ENCODE results near the gene ZGRF1.
"Not testable (repeated sequence)": the region's sequence is repeated elsewhere in the genome, so short reads cannot be mapped to it uniquely, and the experiment has no call there.

Gene ZGRF1

DNA sequence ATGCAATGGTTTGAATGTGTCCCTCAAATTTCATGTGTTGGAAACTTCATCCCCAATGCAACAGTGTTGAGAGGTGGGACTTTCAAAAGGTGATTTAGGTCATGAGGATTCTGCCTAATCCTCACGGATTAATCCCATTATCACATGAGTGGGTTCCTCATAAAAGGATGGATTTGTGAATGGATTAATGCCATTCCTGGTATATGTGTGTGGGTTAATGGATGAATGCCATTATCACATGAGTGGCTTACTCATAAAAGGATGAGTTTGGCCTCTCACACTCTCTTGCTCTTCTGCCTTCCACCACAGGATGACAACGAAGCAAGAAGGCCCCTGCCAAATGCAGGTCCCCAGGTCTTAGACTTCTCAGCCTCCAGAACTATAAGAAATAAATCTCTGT lies 90.2 kb downstream of the ZGRF1 start:
- peaks cover 4% of the 10 kb centered on the region; the same call in 1 of the 2 replicates for H3K36me3 ChIP-seq (ENCODE audit: insufficient read depth, low read depth, low read length)
- H3K4me1 ChIP-seq (ENCODE audit: insufficient read depth, low read length) = no peaks in the 10 kb centered on the region
- no peak overlapping the region for H3K4me3 ChIP-seq (ENCODE audit: low read length)
- no peaks in the 10 kb centered on the region for H3K9me3 ChIP-seq (ENCODE audit: insufficient read depth, low read depth, low read length)
- H3K9ac ChIP-seq (ENCODE audit: low read depth, low read length) = no peak overlapping the region
- no peak overlapping the region for H3K27ac ChIP-seq (ENCODE audit: low read length)
- no peaks in the 10 kb centered on the region for H3K27me3 ChIP-seq (ENCODE audit: insufficient read depth, low read length)

DNA sequence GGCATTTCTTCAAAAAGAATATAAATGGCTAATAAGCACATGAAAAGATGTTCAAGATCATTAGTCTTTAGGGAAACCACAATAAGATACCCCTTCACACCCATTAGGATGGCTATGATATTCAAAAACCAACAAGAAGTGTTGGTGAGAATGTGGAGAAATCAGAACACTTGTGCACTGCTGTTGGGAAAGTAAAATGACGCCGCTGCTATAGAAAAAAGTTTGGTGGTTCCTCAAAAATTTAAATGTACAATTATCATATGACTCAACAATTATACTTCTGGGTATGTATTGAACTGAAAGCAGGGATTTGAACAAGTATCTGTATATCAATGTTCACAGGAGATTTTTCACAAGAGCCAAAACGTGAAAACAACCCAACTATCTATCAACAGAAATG lies 91.4 kb downstream of the ZGRF1 start:
- Histone ChIP-seq H3K9me3 (ENCODE audit: insufficient read depth, low read depth, low read length) (no peaks in the 10 kb centered on the region), H3K4me1 (ENCODE audit: insufficient read depth, low read length) (no peaks in the 10 kb centered on the region), H3K4me3 (ENCODE audit: low read length) (no peak overlapping the region), H3K9ac (ENCODE audit: low read depth, low read length) (no peak overlapping the region), H3K36me3 (ENCODE audit: insufficient read depth, low read depth, low read length) (peaks cover 4% of the 10 kb centered on the region; the same call in 1 of the 2 replicates), H3K27me3 (ENCODE audit: insufficient read depth, low read length) (no peaks in the 10 kb centered on the region), H3K27ac (ENCODE audit: low read length) (no peak overlapping the region)

DNA sequence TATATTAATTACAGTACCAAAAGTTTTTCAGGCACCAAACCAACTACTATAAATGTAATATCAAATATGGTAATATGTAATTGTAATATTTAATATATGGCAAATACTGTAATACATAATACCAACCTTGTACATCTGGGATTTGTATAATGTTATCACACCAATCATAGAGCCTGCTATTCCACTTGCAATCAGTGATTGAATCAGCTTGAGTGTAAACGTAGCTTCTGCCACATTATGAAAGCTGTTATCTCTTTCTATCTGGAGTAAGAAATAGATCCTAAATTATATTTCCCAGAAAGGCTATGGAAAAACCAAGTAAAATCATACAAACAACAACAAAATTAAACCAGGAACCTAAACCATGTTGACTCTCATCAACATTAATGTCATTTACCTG lies 96.0 kb downstream of the ZGRF1 start:
- Histone ChIP-seq H3K9ac (ENCODE audit: low read depth, low read length) (no peak overlapping the region), H3K4me1 (ENCODE audit: insufficient read depth, low read length) (no peaks in the 10 kb centered on the region), H3K9me3 (ENCODE audit: insufficient read depth, low read depth, low read length) (no peaks in the 10 kb centered on the region), H3K36me3 (ENCODE audit: insufficient read depth, low read depth, low read length) (0 out of 2 replicates have a peak, but pooled peaks cover 4% of the 10 kb centered on the region), H3K27ac (ENCODE audit: low read length) (no peak overlapping the region), H3K27me3 (ENCODE audit: insufficient read depth, low read length) (no peaks in the 10 kb centered on the region), H3K4me3 (ENCODE audit: low read length) (no peak overlapping the region)

DNA sequence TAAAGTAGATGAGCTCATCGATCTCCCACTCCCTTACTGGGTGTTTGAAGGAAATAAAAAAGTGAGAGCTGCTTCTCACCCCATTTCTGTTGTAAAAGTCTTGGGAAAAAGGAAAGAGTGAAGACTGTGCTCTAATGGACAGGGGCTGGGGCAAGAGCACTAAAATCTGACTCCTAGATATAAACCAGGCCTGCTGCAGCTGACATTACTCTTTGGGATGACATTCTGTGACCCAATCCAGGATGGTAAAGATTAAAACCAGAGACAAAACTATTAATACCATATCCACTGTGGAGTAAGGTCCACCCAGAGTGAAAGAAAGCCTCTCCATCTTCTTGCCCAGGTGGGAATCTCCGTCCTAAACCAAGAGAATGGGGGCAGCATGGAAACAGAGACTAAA lies 100.6 kb downstream of the ZGRF1 start:
- H3K9ac ChIP-seq (ENCODE audit: low read depth, low read length) = no peak overlapping the region
- no peaks in the 10 kb centered on the region for H3K27me3 ChIP-seq (ENCODE audit: insufficient read depth, low read length)
- H3K27ac ChIP-seq (ENCODE audit: low read length) = no peak overlapping the region
- no peaks in the 10 kb centered on the region for H3K4me1 ChIP-seq (ENCODE audit: insufficient read depth, low read length)
- H3K36me3 ChIP-seq (ENCODE audit: insufficient read depth, low read depth, low read length) = 0 out of 2 replicates have a peak, but pooled peaks cover 4% of the 10 kb centered on the region
- H3K4me3 ChIP-seq (ENCODE audit: low read length) = no peak overlapping the region
- no peaks in the 10 kb centered on the region for H3K9me3 ChIP-seq (ENCODE audit: insufficient read depth, low read depth, low read length)

DNA sequence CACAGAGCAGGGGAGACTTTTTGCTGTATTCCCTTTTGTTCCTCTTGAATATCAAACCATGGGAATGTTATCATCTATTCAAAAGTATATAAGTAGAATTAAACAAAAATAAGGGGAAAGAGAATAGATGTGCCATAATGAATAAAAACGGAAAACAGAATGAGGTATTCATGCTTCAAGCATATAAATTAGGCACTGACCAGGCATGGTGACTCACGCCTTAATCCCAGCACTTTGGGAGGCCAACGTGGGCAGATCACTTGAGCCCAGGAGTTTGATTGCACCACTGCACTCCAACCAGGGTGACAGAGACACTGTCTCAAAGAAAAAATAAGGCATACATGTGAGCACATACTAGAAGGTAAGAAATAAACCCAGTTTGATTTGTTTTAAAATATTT lies 104.4 kb downstream of the ZGRF1 start:
- Histone ChIP-seq H3K27ac (ENCODE audit: low read length) (no peak overlapping the region), H3K9me3 (ENCODE audit: insufficient read depth, low read depth, low read length) (no peaks in the 10 kb centered on the region), H3K36me3 (ENCODE audit: insufficient read depth, low read depth, low read length) (no peaks in the 10 kb centered on the region), H3K9ac (ENCODE audit: low read depth, low read length) (no peak overlapping the region), H3K4me1 (ENCODE audit: insufficient read depth, low read length) (no peaks in the 10 kb centered on the region), H3K27me3 (ENCODE audit: insufficient read depth, low read length) (peaks cover 3% of the 10 kb centered on the region; the same call in 1 of the 2 replicates), H3K4me3 (ENCODE audit: low read length) (no peak overlapping the region)

DNA sequence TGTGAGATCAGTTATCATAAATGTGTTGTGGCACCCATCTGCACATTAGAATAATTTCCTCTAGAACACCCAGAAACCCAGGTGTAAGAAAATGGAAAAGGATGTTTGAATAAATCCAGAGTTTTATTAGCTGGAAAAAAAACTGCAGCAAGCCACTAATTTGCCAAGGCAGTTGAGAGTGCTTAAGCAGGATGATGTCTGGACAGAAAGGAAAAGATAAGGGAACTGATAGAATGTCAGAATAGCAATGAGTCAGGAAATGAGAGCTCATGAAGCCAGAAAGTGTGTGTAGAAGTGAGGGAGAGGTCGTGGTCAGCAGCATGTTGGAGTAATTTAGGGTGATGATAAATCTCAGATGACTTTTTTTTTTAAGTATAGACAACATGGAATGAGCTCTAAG lies 105.6 kb downstream of the ZGRF1 start:
- Histone ChIP-seq H3K27ac (ENCODE audit: low read length) (no peak overlapping the region), H3K9ac (ENCODE audit: low read depth, low read length) (no peak overlapping the region), H3K27me3 (ENCODE audit: insufficient read depth, low read length) (peaks cover 13% of the 10 kb centered on the region), H3K4me1 (ENCODE audit: insufficient read depth, low read length) (no peaks in the 10 kb centered on the region), H3K36me3 (ENCODE audit: insufficient read depth, low read depth, low read length) (no peaks in the 10 kb centered on the region), H3K9me3 (ENCODE audit: insufficient read depth, low read depth, low read length) (no peaks in the 10 kb centered on the region), H3K4me3 (ENCODE audit: low read length) (no peak overlapping the region)

DNA sequence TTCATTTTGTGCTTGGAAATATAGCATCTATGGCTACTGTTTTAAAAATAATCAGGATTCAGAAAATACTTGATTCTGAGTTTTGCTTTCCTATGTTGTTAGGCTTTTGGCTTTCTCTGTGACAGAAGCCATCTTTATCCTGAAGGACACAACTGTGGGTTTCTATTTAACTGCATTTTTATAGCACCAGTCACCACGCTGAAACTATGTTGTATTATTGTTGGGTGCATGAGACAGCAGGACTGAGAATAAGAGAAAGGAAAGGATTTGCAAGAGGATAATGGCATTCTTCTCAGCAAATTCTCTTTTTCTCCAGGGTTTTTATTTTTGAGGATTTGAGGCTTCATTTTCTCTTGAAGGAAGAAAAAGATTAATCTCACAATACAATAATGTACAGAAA lies 110.6 kb downstream of the ZGRF1 start:
- no peak overlapping the region for H3K4me3 ChIP-seq (ENCODE audit: low read length)
- no peak overlapping the region for H3K9ac ChIP-seq (ENCODE audit: low read depth, low read length)
- H3K27ac ChIP-seq (ENCODE audit: low read length) = no peak overlapping the region
- no peaks in the 10 kb centered on the region for H3K36me3 ChIP-seq (ENCODE audit: insufficient read depth, low read depth, low read length)
- peaks cover 9% of the 10 kb centered on the region; the same call in 1 of the 2 replicates for H3K4me1 ChIP-seq (ENCODE audit: insufficient read depth, low read length)
- H3K27me3 ChIP-seq (ENCODE audit: insufficient read depth, low read length) = peaks cover 62% of the 10 kb centered on the region
- no peaks in the 10 kb centered on the region for H3K9me3 ChIP-seq (ENCODE audit: insufficient read depth, low read depth, low read length)

DNA sequence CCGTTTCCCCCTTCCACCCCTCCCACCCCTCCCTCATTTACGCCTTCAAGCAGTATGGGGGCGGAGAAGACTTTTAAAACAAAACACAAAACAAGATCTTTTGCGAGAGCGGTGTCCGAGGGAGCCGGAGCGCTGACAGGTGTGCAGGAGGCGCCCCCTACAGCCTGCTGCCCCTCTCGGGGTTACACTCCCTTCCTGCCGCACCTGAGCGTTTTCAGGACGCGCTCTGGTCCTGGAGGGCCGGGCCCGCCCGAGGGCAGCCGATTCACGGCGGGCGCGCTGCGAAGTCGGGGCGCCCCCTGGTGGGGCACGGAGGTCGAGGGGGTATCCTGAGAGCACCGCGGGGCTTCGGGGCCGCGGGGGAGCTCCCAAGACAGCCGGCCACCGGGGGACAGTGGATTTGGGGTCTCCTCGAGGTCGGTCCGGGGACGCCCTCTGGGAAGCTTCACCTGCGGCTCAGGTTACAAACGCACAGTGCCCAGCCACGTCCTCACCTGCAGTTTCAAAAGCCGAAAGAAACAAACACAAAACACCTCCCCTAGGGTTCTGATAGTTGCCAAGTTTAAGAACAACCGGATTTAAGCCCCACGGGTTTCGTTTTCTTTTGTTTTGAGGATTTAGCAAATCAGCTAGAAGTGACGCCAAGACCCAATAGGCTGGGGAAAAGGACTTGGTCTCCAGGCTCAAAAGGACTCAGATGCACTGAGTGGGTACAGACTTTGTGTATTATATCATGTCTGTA lies 112.8 kb downstream of the ZGRF1 start:
- Histone ChIP-seq H3K4me3 (ENCODE audit: low read length) (peak overlapping the region; percentile 67), H3K36me3 (ENCODE audit: insufficient read depth, low read depth, low read length) (no peaks in the 10 kb centered on the region), H3K4me1 (ENCODE audit: insufficient read depth, low read length) (peaks cover 15% of the 10 kb centered on the region), H3K9me3 (ENCODE audit: insufficient read depth, low read depth, low read length) (no peaks in the 10 kb centered on the region), H3K27me3 (ENCODE audit: insufficient read depth, low read length) (peaks cover 83% of the 10 kb centered on the region), H3K9ac (ENCODE audit: low read depth, low read length) (peak overlapping the region; percentile 31; the same call in 1 of the 2 replicates), H3K27ac (ENCODE audit: low read length) (no peak overlapping the region)

DNA sequence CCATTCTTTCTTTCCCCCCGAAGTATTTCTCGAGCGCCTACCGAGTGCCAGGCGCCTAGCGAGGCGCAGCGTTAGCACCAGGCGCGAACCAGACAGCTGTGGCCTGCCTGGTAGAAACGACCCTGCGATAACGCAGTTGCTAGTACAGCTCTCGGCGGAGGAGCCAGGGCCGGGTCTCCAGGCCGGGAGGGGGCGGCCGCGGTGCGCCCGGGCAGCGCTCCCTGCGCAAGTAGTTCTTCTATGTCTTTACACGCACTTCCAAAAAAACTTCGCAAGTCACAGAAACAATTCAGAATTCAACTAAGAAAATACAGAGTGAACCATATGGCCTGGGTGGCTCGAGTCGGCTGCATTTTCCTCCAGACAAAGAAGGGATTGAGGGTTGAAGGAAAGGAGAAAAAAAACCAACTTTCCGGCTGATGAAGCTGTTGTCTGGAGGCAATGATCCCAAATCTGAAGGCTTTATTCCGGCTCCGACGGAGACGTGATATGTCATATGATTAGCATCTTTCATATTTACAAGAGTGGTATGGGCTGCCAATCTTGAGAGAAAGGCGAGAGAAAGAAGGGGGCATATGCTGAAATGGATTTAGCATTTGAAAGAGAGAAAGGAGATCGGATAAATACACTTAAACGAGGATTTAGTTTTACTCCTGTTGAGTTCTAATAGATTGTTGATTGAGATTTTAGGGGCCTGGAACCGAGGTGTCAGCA lies 113.5 kb downstream of the ZGRF1 start:
- peaks cover 89% of the 10 kb centered on the region for H3K27me3 ChIP-seq (ENCODE audit: insufficient read depth, low read length)
- H3K27ac ChIP-seq (ENCODE audit: low read length) = no peak overlapping the region
- H3K4me3 ChIP-seq (ENCODE audit: low read length) = peak overlapping the region; percentile 67
- peaks cover 15% of the 10 kb centered on the region for H3K4me1 ChIP-seq (ENCODE audit: insufficient read depth, low read length)
- H3K36me3 ChIP-seq (ENCODE audit: insufficient read depth, low read depth, low read length) = no peaks in the 10 kb centered on the region
- H3K9me3 ChIP-seq (ENCODE audit: insufficient read depth, low read depth, low read length) = no peaks in the 10 kb centered on the region
- H3K9ac ChIP-seq (ENCODE audit: low read depth, low read length) = no peak overlapping the region

DNA sequence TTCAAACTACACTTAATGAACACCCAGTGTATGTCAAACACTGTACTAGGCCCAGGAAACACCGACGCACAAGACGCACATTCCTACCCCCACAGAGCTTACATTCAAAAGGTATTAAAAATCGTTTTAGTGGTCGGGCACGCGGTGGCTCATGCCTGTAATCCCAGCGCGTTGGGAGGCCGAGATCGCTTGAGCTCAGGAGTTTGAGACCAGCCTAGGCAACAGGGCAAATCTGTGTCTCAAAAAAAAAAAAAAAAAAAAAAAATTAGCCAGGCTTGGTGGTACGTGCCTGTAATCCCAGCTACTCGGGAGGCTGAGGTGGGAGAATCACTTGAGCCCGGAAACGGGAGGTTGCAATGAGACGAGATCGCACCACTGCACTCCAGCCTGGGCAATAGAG lies 114.3 kb downstream of the ZGRF1 start:
- H3K9ac ChIP-seq (ENCODE audit: low read depth, low read length); H3K9me3 ChIP-seq (ENCODE audit: insufficient read depth, low read depth, low read length); H3K36me3 ChIP-seq (ENCODE audit: insufficient read depth, low read depth, low read length); H3K27ac ChIP-seq (ENCODE audit: low read length): not testable (repeated sequence)
- Histone ChIP-seq H3K4me1 (ENCODE audit: insufficient read depth, low read length) (peaks cover 19% of the 10 kb centered on the region), H3K4me3 (ENCODE audit: low read length) (peak overlapping the region; percentile 67; the same call in 1 of the 2 replicates), H3K27me3 (ENCODE audit: insufficient read depth, low read length) (peaks cover 95% of the 10 kb centered on the region)

DNA sequence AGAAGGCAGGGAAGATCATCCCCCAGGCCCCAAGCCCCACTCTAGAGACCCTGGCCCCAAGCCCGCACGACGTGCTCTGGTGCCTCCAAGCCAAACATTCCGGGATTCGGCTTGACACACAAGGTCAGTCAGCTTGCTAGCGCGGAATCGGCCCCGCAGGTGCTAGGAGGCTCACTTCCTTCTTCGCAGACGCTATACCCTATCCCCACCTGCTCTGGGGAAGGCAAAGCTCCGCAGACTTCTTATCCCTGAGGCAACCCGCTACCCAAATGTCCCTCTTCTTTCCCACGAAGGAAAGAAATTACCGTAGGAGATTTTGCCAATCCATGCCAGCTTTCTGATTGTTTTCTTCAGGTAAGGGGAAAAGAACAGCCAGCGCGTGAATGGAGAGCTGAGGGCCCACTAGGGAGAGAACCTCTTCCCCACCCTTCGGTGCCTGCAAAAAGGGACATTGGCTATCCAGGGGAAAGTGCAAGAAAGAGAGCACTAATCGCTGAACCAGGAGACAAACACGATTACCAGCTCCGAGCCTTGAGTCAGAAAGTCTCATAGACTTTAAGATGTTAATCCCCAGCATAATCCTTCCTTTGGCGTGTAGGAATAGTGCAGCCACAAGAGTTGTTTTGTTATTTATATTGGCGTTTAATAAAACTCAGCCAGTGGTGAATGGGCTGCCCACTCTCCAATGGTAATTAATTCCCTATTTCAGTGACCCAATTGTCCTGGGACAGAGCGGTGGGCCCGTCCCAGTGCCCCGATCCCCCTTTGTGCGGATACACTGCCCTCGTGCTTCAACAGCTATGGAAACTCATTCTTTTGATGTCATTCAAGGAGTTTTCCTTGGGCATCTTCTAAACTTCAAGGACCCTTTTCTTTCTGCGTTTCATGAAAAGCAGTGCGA lies 115.3 kb downstream of the ZGRF1 start:
- peaks cover 23% of the 10 kb centered on the region for H3K4me1 ChIP-seq (ENCODE audit: insufficient read depth, low read length)

More for the DNA sequence above, 115.3 kb downstream of the ZGRF1 start:
- Histone ChIP-seq H3K4me3 (ENCODE audit: low read length) (peak overlapping the region; percentile 61), H3K27ac (ENCODE audit: low read length) (no peak overlapping the region), H3K27me3 (ENCODE audit: insufficient read depth, low read length) (peaks cover 98% of the 10 kb centered on the region), H3K9ac (ENCODE audit: low read depth, low read length) (no peak overlapping the region), H3K9me3 (ENCODE audit: insufficient read depth, low read depth, low read length) (no peaks in the 10 kb centered on the region), H3K36me3 (ENCODE audit: insufficient read depth, low read depth, low read length) (no peaks in the 10 kb centered on the region)

All from iPS-20b (cell line).